ENCODE data around the gene OPRM1.
"Not testable (repeated sequence)": the region's sequence is repeated elsewhere in the genome, so short reads cannot be mapped to it uniquely, and the experiment has no call there.

The OPRM1 gene

GRCh38 chr6:154039231-154039842 is at the start of gene OPRM1:
Gene OPRM1 (plus strand): TSS chr6:154039240. CDS start chr6:154039545, 305 bp downstream.
- DNase-seq = peak; percentile 63

- DNase-seq = no peak
These were observed 49.1 kb upstream of the OPRM1 start for GRCh38 chr6:153989989-153990388.

DNA sequence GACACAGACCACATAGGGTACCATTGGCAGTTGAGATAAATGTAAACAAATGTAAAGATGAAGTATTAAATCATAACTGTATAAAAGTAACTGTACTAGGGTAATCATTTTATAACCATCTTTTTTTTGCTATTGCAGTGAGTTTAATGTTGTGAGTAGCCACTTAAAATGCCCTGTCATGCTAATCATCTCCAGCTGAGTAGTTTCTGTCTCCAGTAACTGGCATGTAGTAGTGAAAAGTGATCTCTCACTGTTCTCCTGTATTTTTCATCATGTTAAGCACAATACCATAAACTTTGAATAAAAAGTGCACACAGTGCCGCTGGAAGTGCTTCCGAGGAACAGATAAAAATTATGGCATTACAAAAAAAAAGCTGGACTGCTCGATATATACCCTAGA is 45.0 kb upstream of the OPRM1 start:
- DNase-seq = no peak

DNA sequence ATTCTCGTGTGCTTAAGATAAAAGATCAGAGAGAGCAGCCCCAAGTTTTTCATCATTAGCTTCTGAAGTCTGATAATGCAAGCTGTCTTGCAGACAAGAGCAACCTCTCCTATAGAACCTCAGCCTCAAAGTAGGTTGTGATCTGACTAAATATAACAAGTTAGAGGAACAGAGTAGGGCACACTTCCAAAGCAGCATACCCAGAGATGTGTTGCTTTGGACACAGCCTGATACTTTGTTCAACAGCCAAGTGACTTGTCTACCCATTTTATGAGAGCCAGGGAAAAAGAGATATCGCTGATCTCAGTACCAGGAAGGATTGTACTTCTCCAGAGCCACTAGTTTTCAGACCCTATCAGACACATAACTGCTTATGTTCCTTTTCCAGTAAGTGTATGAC is 44.2 kb upstream of the OPRM1 start:
- no peak for DNase-seq

- no peak for DNase-seq
These were observed 41.8 kb upstream of the OPRM1 start for GRCh38 chr6:153997221-153997620.

- no peak for DNase-seq
These were observed 37.4 kb upstream of the OPRM1 start for GRCh38 chr6:154001494-154002285.

DNA sequence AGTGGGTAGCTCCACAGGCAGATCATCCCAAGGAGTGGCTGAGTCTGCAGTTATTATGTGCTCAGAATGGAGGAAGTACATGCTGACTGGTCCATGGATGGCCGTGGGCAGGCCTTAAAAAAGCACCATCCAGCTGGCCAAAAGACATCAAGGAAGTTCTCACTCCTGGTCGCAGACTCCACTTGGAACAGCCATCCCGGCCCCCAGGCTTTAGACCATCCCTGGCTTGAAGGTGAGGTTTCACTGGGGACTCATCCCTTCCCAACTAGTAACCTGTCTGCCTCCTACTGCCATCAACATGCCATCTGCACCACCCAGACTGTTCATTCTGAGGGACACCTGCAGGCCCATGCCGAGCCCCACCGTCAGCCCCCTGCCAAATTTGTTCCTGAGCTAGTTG is 36.1 kb upstream of the OPRM1 start:
- no peak for DNase-seq

GRCh38 chr6:154010371-154010770 is 28.7 kb upstream of the OPRM1 start:
- DNase-seq = no peak

DNA sequence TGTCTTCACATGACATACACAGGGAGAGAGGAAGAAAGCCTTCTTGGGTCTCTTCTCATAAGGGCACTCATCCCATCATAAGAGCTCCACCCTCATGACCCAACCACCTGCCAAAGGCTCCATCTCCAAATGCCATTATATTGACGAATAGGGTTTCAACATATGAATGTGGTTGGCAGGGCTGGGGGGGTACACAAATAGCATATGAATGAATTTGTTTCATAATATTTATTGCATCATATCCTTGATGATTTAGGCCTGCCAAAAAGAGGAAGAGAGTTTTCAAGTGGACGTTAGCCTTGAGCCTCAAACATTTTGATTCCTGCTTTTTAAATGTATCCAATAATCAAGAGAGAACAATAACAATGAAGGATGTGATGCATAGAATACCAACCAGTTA is 26.2 kb upstream of the OPRM1 start:
- DNase-seq = peak; percentile 39

- DNase-seq = no peak
These were observed 21.3 kb upstream of the OPRM1 start for GRCh38 chr6:154017786-154018185.

- DNase-seq = no peak
These were observed 8.4 kb upstream of the OPRM1 start for GRCh38 chr6:154030646-154031045.

- no peak for DNase-seq
These were observed 2.0 kb downstream of the OPRM1 start for GRCh38 chr6:154041001-154041400.

DNA sequence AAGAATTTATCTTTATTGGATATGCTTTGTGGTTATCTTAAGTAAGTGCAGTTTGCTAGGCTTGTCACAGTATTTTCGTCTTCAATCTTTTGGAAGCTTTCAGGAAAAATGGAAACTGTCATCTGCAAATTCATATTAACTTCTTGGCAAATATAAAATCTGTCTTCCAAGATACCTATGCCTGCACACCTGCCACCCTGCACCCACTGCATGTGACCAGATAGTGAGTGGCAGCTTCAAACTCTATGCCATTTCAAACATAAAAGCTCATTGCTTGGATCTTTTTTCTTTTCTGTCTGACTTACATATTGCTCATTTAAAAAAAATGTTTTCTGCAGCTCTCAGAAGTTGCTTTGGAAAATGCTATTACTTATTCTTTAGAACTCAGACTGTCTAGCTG is 14.1 kb downstream of the OPRM1 start:
- DNase-seq = no peak

DNA sequence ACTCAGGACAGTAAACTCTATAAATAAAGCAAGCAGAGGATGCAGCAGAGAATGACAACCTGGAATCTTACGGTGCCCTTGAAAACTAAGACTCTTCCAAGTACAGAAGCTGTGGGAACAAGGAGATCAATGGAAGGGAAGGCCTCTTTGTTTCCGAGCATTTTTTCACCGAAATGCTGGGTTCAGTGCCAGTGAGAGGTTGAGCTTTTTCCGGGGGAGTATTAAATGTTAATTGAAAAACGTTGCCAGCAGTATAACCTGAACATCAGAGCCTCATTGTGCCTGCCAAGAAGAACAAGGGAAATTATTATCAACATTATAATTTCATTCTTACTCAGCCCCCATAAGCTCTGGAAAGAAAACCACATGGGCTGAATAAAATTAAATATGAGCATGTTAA is 17.5 kb downstream of the OPRM1 start:
- DNase-seq = no peak

- no peak for DNase-seq
These were observed 18.1 kb downstream of the OPRM1 start for GRCh38 chr6:154057098-154057497.

DNA sequence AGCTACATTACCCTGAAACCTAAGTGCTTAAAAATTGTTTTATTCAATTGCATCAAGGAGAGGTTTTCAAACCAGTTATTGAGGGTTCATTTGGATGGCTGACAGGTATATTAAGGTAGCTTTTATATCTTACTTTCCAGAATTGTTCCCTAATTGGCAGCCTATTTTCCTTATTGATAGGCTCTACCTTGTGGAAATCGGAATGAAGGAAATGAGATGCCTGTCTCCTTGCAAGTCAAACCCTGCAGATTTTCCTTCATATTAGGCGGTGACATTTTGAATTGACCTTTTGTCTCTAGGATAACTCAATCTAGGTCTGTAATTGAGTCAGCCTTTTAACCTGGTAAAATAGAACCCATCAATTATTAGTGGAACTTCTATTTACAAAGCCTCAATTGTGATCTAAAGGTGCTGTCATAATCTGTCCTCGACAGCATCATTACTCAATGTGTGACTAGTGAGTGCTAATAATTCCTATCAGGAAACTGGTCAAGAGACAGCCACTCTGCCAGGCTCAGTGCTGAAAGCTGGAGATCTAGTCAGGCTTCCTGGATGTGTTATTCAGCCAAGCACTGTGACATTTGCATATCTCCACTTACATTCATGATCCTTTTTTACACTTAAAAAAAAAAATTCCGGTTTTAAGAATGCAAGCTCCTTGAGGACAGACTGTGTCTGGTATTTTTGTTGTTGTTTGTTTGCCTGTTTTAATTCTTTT is 20.1 kb downstream of the OPRM1 start:
- no peak for DNase-seq

- DNase-seq = no peak
These were observed 21.0 kb downstream of the OPRM1 start for GRCh38 chr6:154060076-154060475.

DNA sequence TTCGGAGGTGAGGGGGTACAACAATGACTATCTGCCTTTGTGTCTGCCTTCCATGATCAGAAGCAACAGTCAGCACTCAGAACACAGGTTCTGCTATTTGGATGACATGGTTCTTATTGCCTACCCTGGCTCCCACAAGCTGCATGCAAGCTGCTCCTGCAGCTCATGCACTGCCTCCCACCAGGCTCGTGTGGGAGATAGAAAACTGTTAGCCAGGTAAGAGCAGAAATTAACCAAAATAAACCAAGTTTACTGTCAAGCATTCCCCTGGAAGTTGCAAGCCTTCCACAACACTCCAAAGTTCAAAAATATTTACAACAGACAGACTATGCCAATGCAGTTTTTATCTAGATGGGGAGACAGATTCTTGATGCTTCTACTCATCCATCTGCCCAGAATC is 31.0 kb downstream of the OPRM1 start:
- DNase-seq = no peak

GRCh38 chr6:154070657-154071056 is 31.6 kb downstream of the OPRM1 start:
- no peak for DNase-seq

DNA sequence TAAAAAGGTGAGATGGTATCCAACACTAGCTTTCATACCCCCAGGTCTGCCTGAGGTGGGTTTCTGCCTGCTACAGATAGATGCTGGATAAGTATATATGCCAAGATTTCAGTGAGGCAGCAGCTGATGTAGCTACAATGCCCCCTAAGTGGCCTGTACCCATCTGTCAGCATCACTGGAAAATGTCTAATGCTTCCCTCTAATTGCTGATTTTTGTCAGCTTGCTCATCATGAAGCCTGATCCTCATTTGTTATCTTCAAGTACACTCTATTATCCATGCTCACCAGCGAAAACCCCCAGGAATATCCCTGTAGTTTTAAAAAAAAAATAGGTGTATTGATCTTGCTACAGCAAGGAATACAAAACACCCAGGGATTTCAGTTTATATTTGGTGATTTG is 32.2 kb downstream of the OPRM1 start:
- DNase-seq = no peak

GRCh38 chr6:154071711-154072110 is 32.7 kb downstream of the OPRM1 start:
- DNase-seq = no peak

DNA sequence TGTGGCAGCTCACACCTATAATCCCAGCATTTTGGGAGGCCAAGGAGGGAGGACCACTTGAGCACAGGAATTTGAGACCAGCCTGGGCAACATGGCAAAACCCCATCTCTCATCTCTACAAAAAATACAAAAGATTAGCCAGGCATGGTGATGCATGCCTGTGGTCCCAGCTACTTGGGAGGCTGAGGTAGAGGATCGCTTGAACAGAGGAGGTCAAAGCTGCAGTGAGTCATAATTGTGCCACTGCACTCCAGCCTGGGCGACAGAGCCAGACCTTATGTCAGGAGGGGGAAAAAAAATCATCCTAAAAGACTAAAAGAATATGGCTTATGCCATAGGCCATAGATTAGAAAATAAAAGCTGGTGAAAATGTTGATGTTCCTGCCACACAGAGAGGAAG is 39.6 kb downstream of the OPRM1 start:
- DNase-seq = not testable (repeated sequence)

GRCh38 chr6:154080461-154081189 is 41.6 kb downstream of the OPRM1 start:
- no peak for DNase-seq
